Activated naive CD4-positive, alpha-beta T cell treated with anti-CD3 and anti-CD28 coated beads, Interleukin-2, amount 50 U/mL, for 24 hours (primary cell): ENCODE data around the gene CAPN15.
A peak's percentile ranks its signal among the peaks of the same experiment; 100 is the strongest.

ENCODE experiments used
- H3K27ac Mint-ChIP-seq: one replicate; pipeline ENCODE4 v1.8.0; 2021; ENCODE audit warnings: mild to moderate bottlenecking, mixed read lengths
- H3K27me3 Mint-ChIP-seq: one replicate; pipeline ENCODE4 v1.8.0; 2021; ENCODE audit warnings: mixed read lengths
- H3K36me3 Mint-ChIP-seq: one replicate; pipeline ENCODE4 v1.8.0; 2021; ENCODE audit warnings: mixed read lengths
- H3K4me1 Mint-ChIP-seq: one replicate; pipeline ENCODE4 v1.8.0; 2021; ENCODE audit warnings: mixed read lengths
- H3K4me3 Mint-ChIP-seq: one replicate; pipeline ENCODE4 v1.8.0; 2021; ENCODE audit warnings: mild to moderate bottlenecking, mixed read lengths
- H3K9me3 Mint-ChIP-seq: one replicate; pipeline ENCODE4 v1.8.0; 2021; ENCODE audit warnings: mixed read lengths

Gene CAPN15

GRCh38 chr16:559411-560203, 32.1 kb downstream of the CAPN15 start:
- H3K9me3 Mint-ChIP-seq: no peaks in the 10 kb centered on the region
- peak overlapping the region; percentile 19 for H3K4me3 Mint-ChIP-seq
- no peaks in the 10 kb centered on the region for H3K36me3 Mint-ChIP-seq
- H3K27me3 Mint-ChIP-seq: peaks cover 4% of the 10 kb centered on the region
- no peak overlapping the region for H3K27ac Mint-ChIP-seq
- no peaks in the 10 kb centered on the region for H3K4me1 Mint-ChIP-seq

DNA sequence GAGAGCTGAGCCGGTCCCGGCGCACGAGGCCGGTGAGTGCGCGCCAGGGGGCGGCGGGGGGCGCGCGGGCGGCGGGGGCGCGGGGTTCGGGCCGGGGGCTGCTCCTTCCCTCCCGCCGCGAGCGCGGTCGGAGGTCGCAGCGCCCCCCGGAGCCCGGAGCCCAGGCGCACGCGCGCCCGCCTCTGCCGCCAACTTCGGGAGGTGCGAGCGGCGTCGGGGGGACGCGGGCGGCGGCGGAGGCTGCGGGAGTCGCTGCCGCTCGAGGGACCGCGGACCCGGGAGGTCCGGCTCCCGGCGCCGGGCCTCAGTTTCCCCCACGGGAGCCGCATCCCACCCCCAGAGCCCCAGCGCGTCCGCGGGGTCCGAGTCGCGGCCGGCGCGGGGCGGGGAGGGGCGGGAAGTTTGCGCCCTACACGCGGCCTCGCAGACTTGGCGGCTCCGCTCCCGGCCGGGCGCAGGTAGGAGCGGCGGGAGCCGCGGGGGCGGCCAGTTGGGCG, 32.7 kb downstream of the CAPN15 start, which contains the start of gene PRR35:
TSS of gene PRR35 (plus strand) at position 191 of the 497 bp plus-strand sequence. CDS start 2,901 bp downstream, outside the sequence.
- peak within 1 kb of the TSS; percentile 19 for H3K4me3 Mint-ChIP-seq
- H3K27ac Mint-ChIP-seq: no peak within 1 kb of the TSS
- H3K4me1 Mint-ChIP-seq: no peaks in the 10 kb centered on the region
- H3K27me3 Mint-ChIP-seq: peaks cover 4% of the 10 kb centered on the region
- H3K9me3 Mint-ChIP-seq: no peaks in the 10 kb centered on the region
- no peaks in the 10 kb centered on the region for H3K36me3 Mint-ChIP-seq

GRCh38 chr16:560701-561412, 33.3 kb downstream of the CAPN15 start:
- Mint-ChIP-seq H3K27me3 (peaks cover 4% of the 10 kb centered on the region), H3K4me1 (no peaks in the 10 kb centered on the region)

GRCh38 chr16:561413-561794, 33.9 kb downstream of the CAPN15 start:
- peaks cover under 1% of the 10 kb centered on the region for H3K4me1 Mint-ChIP-seq
- no peak overlapping the region for H3K27ac Mint-ChIP-seq
- H3K9me3 Mint-ChIP-seq: no peaks in the 10 kb centered on the region
- H3K36me3 Mint-ChIP-seq: no peaks in the 10 kb centered on the region
- peaks cover 4% of the 10 kb centered on the region for H3K27me3 Mint-ChIP-seq
- H3K4me3 Mint-ChIP-seq: no peak overlapping the region

More at GRCh38 chr16:560701-561412, 33.3 kb downstream of the CAPN15 start:
- H3K4me3 Mint-ChIP-seq: no peak overlapping the region
- no peaks in the 10 kb centered on the region for H3K9me3 Mint-ChIP-seq
- no peak overlapping the region for H3K27ac Mint-ChIP-seq
- no peaks in the 10 kb centered on the region for H3K36me3 Mint-ChIP-seq

GRCh38 chr16:561957-562938, 34.7 kb downstream of the CAPN15 start:
- Mint-ChIP-seq H3K9me3 (no peaks in the 10 kb centered on the region), H3K4me3 (peak overlapping the region; percentile 37), H3K27ac (no peak overlapping the region), H3K27me3 (peaks cover 4% of the 10 kb centered on the region), H3K4me1 (peaks cover 8% of the 10 kb centered on the region), H3K36me3 (no peaks in the 10 kb centered on the region)

DNA sequence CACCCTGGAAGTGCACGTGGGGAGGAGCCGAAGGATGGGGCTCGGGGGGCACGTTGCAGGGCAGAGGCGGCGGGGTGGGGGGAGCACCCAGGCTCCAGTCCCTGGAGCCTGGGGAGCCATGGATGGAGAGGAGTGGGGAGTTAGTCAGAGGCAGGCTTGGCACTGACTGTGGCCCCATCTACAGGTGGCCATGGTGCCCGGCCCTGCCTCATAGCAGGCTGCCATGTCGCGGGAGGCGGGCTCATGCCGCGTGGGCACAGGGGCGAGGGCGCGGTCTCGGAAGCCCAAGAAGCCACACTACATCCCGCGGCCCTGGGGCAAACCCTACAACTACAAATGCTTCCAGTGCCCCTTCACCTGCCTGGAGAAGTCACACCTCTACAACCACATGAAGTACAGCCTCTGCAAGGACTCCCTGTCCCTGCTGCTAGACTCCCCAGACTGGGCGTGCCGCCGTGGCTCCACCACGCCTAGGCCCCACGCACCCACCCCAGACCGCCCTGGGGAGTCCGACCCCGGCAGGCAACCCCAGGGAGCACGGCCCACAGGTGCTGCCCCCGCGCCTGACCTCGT, 35.6 kb downstream of the CAPN15 start:
- H3K4me1 Mint-ChIP-seq: peaks cover 9% of the 10 kb centered on the region
- H3K36me3 Mint-ChIP-seq: no peaks in the 10 kb centered on the region
- no peak overlapping the region for H3K27ac Mint-ChIP-seq
- peaks cover 4% of the 10 kb centered on the region for H3K27me3 Mint-ChIP-seq
- no peaks in the 10 kb centered on the region for H3K9me3 Mint-ChIP-seq
- H3K4me3 Mint-ChIP-seq: no peak overlapping the region

DNA sequence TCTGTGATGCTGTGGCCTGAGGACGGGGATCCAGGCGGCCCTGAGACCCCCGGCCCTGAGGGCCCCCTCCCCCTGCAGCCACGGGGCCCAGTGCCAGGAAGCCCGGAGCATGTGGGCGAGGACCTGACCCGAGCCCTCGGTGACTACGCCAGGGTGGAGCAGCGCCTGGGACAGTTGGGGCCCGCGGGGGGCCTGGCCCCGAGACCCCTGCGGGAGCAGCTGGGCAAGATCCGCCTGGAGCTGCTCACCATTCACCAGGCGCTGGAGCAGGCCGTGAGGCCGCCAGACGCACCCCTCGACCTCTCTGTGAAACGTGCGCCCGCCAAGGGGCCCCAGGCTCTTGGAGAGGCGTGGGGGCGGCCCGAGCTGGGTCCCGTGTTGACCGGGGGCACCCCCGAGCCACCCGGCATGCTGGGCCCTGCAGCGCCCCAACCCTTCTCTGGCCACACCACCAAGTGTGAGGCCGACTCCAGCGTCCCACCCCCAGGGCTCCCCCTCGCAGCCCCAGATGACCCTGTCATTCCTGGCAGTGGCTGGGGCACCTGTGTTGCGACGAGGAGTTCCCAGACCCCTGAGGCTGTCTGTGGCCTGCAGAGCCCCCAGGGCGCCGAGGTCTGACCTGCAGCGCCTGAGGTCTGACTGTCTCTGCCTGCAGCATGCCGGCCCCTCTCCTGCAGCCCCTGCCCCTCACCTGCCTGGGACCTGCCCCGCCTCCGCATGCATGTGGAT, 37.3 kb downstream of the CAPN15 start:
- Mint-ChIP-seq H3K27me3 (no peaks in the 10 kb centered on the region), H3K4me3 (no peak overlapping the region), H3K36me3 (no peaks in the 10 kb centered on the region), H3K4me1 (peaks cover 16% of the 10 kb centered on the region), H3K9me3 (no peaks in the 10 kb centered on the region), H3K27ac (no peak overlapping the region)

GRCh38 chr16:565419-566330, 38.2 kb downstream of the CAPN15 start:
- H3K4me1 Mint-ChIP-seq: peaks cover 17% of the 10 kb centered on the region
- H3K9me3 Mint-ChIP-seq: no peaks in the 10 kb centered on the region
- H3K27ac Mint-ChIP-seq: no peak overlapping the region
- H3K27me3 Mint-ChIP-seq: no peaks in the 10 kb centered on the region
- H3K4me3 Mint-ChIP-seq: no peak overlapping the region
- H3K36me3 Mint-ChIP-seq: no peaks in the 10 kb centered on the region

- no peaks in the 10 kb centered on the region for H3K9me3 Mint-ChIP-seq
- no peaks in the 10 kb centered on the region for H3K36me3 Mint-ChIP-seq
- H3K27ac Mint-ChIP-seq: peak within 1 kb of the TSS; percentile 82
- peaks cover 27% of the 10 kb centered on the region for H3K4me1 Mint-ChIP-seq
- no peaks in the 10 kb centered on the region for H3K27me3 Mint-ChIP-seq
- peak within 1 kb of the TSS; percentile 74 for H3K4me3 Mint-ChIP-seq
Observed at GRCh38 chr16:566475-567372, 39.2 kb downstream of the CAPN15 start, which contains the start of gene NHLRC4. Gene NHLRC4, plus strand, starts transcription at chr16:567005. Its CDS starts 1,043 bp downstream, at chr16:568048.

DNA sequence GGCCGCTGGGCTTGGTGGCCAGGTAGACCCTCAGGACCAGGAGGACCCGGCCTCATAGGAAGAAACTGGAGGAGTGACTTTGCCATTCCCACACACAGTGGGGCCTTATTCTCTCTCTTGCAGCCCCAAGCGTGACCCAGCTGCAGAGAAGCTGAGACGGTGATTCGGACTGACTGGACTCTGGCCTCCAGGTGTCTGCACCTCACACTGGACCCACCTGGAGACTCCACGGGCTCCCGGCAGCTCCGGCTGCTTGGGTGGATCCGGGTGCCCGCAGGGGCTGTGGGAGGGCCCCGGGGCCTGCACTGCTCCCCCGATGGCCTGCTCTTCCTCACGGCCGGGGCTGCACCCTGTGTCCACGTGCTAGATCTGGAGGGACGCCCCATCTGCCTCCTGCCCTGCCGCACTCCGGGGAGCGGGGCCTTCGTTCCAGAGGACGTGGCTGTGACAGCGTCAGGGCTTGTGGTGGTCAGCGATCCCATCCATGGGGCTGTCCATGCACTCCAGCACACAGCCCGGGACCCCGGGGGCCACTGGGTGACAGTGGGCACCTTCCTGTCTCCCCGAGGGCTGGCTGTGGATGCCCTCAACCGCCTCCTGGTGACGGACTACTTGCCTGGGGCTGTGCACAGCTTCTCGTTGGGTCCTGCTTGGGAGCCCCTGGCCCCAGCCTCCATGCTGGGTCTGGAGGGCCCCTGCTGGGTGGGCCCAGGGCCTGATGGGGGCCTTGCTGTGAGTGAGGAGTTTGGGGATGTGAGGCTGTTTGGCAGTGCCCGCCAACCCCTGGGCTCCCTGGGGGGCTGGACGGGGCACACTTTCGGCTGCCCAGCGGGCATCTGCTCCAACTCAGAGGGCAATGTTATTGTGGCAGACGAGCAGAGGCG, 40.1 kb downstream of the CAPN15 start:
- no peaks in the 10 kb centered on the region for H3K27me3 Mint-ChIP-seq
- peaks cover 31% of the 10 kb centered on the region for H3K4me1 Mint-ChIP-seq
- peak overlapping the region; percentile 74 for H3K4me3 Mint-ChIP-seq
- H3K27ac Mint-ChIP-seq: peak overlapping the region; percentile 82
- H3K36me3 Mint-ChIP-seq: no peaks in the 10 kb centered on the region
- H3K9me3 Mint-ChIP-seq: no peaks in the 10 kb centered on the region

- no peaks in the 10 kb centered on the region for H3K27me3 Mint-ChIP-seq
- no peaks in the 10 kb centered on the region for H3K9me3 Mint-ChIP-seq
- peak overlapping the region; percentile 86 for H3K27ac Mint-ChIP-seq
- H3K36me3 Mint-ChIP-seq: no peaks in the 10 kb centered on the region
- H3K4me3 Mint-ChIP-seq: peak overlapping the region; percentile 88
- H3K4me1 Mint-ChIP-seq: peaks cover 31% of the 10 kb centered on the region
Observed at GRCh38 chr16:568401-569258, 41.1 kb downstream of the CAPN15 start.
